Fibroblast of lung (primary cell): ENCODE results near the gene KCND3. TPM values are rescaled to one million over a fixed set of nuclear protein-coding genes. Genes with fewer than 3 reads are reported as not detected.

ENCODE experiments used
- DNase-seq, 2 donors: peaks; one replicate each; pipeline versions ENCODE4 v3.0.0 to v3.0.0-alpha.2; 2010; ENCODE audit warnings: low read depth in 2 of 2
- H2AFZ ChIP-seq: 2 replicates; pipeline ENCODE4 v1.5.1; 2012; ENCODE audit warnings: low read length, control low read depth, inconsistent platforms
- H3K27ac ChIP-seq: 2 replicates; pipeline ENCODE4 v1.5.1; 2011; ENCODE audit warnings: low read length, control low read depth; ENCODE audit not compliant: insufficient read depth
- H3K27me3 ChIP-seq: 2 replicates; pipeline ENCODE4 v1.5.1; 2011; ENCODE audit warnings: mild to moderate bottlenecking, low read length; ENCODE audit not compliant: control insufficient read depth, insufficient read depth
- H3K36me3 ChIP-seq: 2 replicates; pipeline ENCODE4 v1.5.1; 2011; ENCODE audit warnings: low read length; ENCODE audit not compliant: control insufficient read depth, insufficient read depth
- H3K4me1 ChIP-seq: 2 replicates; pipeline ENCODE4 v1.5.1; 2011; ENCODE audit warnings: low read length; ENCODE audit not compliant: control insufficient read depth, insufficient read depth; ENCODE audit errors: extremely low read depth
- H3K4me2 ChIP-seq: 2 replicates; pipeline ENCODE4 v1.5.1; 2011; ENCODE audit warnings: low read length, control low read depth; ENCODE audit not compliant: insufficient read depth; ENCODE audit errors: extremely low read depth
- H3K4me3 ChIP-seq, 4 experiments: fragments of 200-600 bp in 1 of 4; sonication (generic) in 1 of 4; replicated peaks in 1 of 4; 2 replicates each; pipeline ENCODE4 v1.5.1; 2011 to 2016; ENCODE audit warnings: low read length in 4 of 4, low read depth in 3 of 4, mild to moderate bottlenecking in 3 of 4, control low read depth in 2 of 4, inconsistent platforms in 1 of 4, mixed read lengths in 1 of 4; ENCODE audit not compliant: insufficient read depth in 1 of 4; ENCODE audit errors: control extremely low read depth in 1 of 4
- H3K79me2 ChIP-seq: 2 replicates; pipeline ENCODE4 v1.5.1; 2012; ENCODE audit warnings: mild to moderate bottlenecking, low read length, inconsistent platforms; ENCODE audit not compliant: control insufficient read depth, insufficient read depth
- H3K9ac ChIP-seq: 2 replicates; pipeline ENCODE4 v1.5.1; 2011; ENCODE audit warnings: mild to moderate bottlenecking, low read length, control low read depth; ENCODE audit not compliant: insufficient read depth
- H3K9me3 ChIP-seq: 2 replicates; pipeline ENCODE4 v1.5.1; 2012; ENCODE audit warnings: low read depth, low read length; ENCODE audit not compliant: control insufficient read depth, insufficient read depth
- H4K20me1 ChIP-seq: 2 replicates; pipeline ENCODE4 v1.5.1; 2011; ENCODE audit warnings: low read length; ENCODE audit not compliant: control insufficient read depth, insufficient read depth; ENCODE audit errors: extremely low read depth
- CTCF ChIP-seq, 2 donors: IDR thresholded peaks in 1 of 2; conservative IDR thresholded peaks in 1 of 2; 1 replicate in 1 of 2; 2 replicates in 1 of 2; pipeline ENCODE4 v1.5.1; 2011 to 2012; ENCODE audit warnings: low read length in 2 of 2, control low read depth in 1 of 2, inconsistent platforms in 1 of 2, low read depth in 1 of 2, mild to moderate bottlenecking in 1 of 2
- EZH2 ChIP-seq: IDR thresholded peaks from 2 replicates; pipeline ENCODE4 v1.5.1; 2012; ENCODE audit warnings: low read length, control low read depth, mild to moderate bottlenecking; ENCODE audit errors: missing control alignments
- polyA plus RNA-seq, 2 donors: library from polyadenylated mRNA; depleted of rRNA in 1 of 2; stranded (reverse) in 1 of 2; unstranded in 1 of 2; fragments of >200 nt; gene quantifications; 2 replicates each; pipeline ENCODE4 v1.2.1, GENCODE V29; 2011 to 2012; ENCODE audit warnings: missing spikeins in 1 of 2
- total RNA-seq: library from RNA; depleted of rRNA; stranded (reverse); fragments of >200 nt; gene quantifications from 2 replicates; pipeline ENCODE4 v1.2.1, GENCODE V29; 2014

The KCND3 gene
- total and polyA plus RNA-seq, 2 donors (not counting 1 experiment from before 2014, with no cell fraction given) = 0.66 to 9.3 TPM

GRCh38 chr1:111734856-111735255, 254.6 kb downstream of the KCND3 start:
- Histone ChIP-seq H3K36me3 (peaks cover 2% of the 10 kb centered on the region), H2AFZ (no peak overlapping the region), H3K4me2 (no peak overlapping the region), H3K9ac (no peak overlapping the region), H3K4me1 (peaks cover 37% of the 10 kb centered on the region), H4K20me1 (no peaks in the 10 kb centered on the region), H3K27ac (peak overlapping the region; percentile 83), H3K27me3 (no peaks in the 10 kb centered on the region), H3K9me3 (no peaks in the 10 kb centered on the region), H3K79me2 (peaks cover 55% of the 10 kb centered on the region), H3K4me3 (no peak overlapping the region)
- TF ChIP-seq EZH2 = no peak
- TF ChIP-seq CTCF (conservative IDR thresholded peaks at IDR 0.05 in 1 of 2, IDR thresholded peaks at IDR 0.05 in 1 of 2; ENCODE audit: low read depth in 1 of 2, low read length in 2 of 2) = no peak
- DNase-seq = no peak

GRCh38 chr1:111734426-111734825, 255.0 kb downstream of the KCND3 start:
- Histone ChIP-seq H3K27ac (peak overlapping the region; percentile 83), H4K20me1 (no peaks in the 10 kb centered on the region), H2AFZ (no peak overlapping the region), H3K36me3 (peaks cover 2% of the 10 kb centered on the region), H3K4me1 (peaks cover 37% of the 10 kb centered on the region), H3K4me3 (no peak overlapping the region), H3K79me2 (peaks cover 57% of the 10 kb centered on the region), H3K4me2 (peak overlapping the region; percentile 13), H3K9ac (peak overlapping the region; percentile 51), H3K27me3 (no peaks in the 10 kb centered on the region), H3K9me3 (no peaks in the 10 kb centered on the region)
- TF ChIP-seq EZH2 (no peak), CTCF (conservative IDR thresholded peaks at IDR 0.05 in 1 of 2, IDR thresholded peaks at IDR 0.05 in 1 of 2; ENCODE audit: low read depth in 1 of 2, low read length in 2 of 2) (no peak)
- DNase-seq = no peak

- H3K27ac ChIP-seq = peak overlapping the region; percentile 83
- H3K4me1 ChIP-seq = peaks cover 37% of the 10 kb centered on the region
- H2AFZ ChIP-seq = no peak overlapping the region
- H3K36me3 ChIP-seq = peaks cover 2% of the 10 kb centered on the region
- no peaks in the 10 kb centered on the region for H4K20me1 ChIP-seq
- H3K4me2 ChIP-seq = peak overlapping the region; percentile 37
- TF ChIP-seq EZH2 (no peak), CTCF (conservative IDR thresholded peaks at IDR 0.05 in 1 of 2, IDR thresholded peaks at IDR 0.05 in 1 of 2; ENCODE audit: low read depth in 1 of 2, low read length in 2 of 2) (no peak)
- H3K9ac ChIP-seq = peak overlapping the region; percentile 51
- H3K27me3 ChIP-seq = no peaks in the 10 kb centered on the region
- peaks cover 59% of the 10 kb centered on the region for H3K79me2 ChIP-seq
- no peak overlapping the region for H3K4me3 ChIP-seq
- H3K9me3 ChIP-seq = no peaks in the 10 kb centered on the region
- DNase-seq = no peak
Observed at GRCh38 chr1:111733992-111734341, 255.5 kb downstream of the KCND3 start.
